ENCODE results near the gene HES1. TPM values are rescaled to one million over a fixed set of nuclear protein-coding genes. Genes with fewer than 3 reads are reported as not detected.

Gene HES1
- total and polyA plus RNA-seq, 5 experiments from 2014 or later = not detected

DNA sequence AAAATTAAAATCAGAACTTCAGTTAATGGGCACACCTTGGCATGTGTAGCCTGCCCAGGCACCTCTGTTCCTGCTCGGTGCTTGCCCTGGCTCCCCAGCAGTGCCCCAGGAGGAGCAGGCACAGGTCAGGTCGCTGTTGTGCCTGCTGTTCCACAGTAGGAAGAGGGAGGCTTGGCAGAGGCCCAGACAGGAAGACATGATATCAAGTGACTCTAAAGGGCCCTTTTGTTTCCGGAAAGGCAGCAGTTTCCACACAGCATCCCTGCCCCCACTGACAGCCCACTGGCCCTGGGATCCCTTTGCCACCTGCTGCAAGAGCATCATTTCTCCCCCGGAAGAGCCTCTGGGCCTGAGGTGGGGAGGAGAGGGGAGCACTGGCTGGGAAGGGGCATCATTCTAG, 40.5 kb upstream of the HES1 start:
- DNase-seq (no peak), ATAC-seq (peak in 1 of 2 donors; percentile 33)
- no peak overlapping the region for H3K4me3 Mint-ChIP-seq
- POLR2A ChIA-PET = no interaction called here
- peaks cover 0 to 18% (median 3%) of the 10 kb centered on the region in 5 donors for H3K27me3 Mint-ChIP-seq
- peak overlapping the region in 7 of 10 donors; percentile 11 to 73 (median 60) for H3K27ac Mint-ChIP-seq
- peaks cover 9 to 22% (median 13%) of the 10 kb centered on the region in 4 donors for H3K4me1 Mint-ChIP-seq
- no peaks in the 10 kb centered on the region for H3K9me3 Mint-ChIP-seq
- H3K36me3 Mint-ChIP-seq = no peaks in the 10 kb centered on the region

DNA sequence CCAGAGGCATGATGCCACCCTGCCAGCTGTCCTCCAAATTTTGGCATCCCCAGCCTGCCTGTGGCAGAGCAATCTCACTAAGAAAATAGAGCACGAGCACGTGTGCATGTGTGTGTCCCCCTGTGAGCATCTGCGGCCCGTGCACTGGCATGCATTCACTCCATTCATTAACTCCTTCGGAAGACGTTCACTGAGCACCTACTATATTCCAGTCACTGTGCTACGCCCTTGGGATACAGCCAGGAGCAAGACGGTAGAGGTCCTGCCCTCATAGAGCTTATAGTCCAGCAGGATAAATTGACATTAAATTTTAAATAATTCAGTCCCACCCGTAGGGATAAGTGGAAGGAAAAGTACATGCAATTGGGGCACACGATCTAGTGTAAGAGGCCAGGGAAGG, 40.0 kb upstream of the HES1 start:
- Mint-ChIP-seq H3K4me1 (peaks cover 9 to 26% (median 13%) of the 10 kb centered on the region in 4 donors), H3K27me3 (peaks cover 0 to 22% (median 3%) of the 10 kb centered on the region in 5 donors), H3K27ac (peak overlapping the region in 5 of 10 donors; percentile 11 to 73 (median 50)), H3K4me3 (no peak overlapping the region), H3K9me3 (no peaks in the 10 kb centered on the region), H3K36me3 (no peaks in the 10 kb centered on the region)
- POLR2A ChIA-PET = no interaction called here
- DNase-seq = no peak
- ATAC-seq = no peak

DNA sequence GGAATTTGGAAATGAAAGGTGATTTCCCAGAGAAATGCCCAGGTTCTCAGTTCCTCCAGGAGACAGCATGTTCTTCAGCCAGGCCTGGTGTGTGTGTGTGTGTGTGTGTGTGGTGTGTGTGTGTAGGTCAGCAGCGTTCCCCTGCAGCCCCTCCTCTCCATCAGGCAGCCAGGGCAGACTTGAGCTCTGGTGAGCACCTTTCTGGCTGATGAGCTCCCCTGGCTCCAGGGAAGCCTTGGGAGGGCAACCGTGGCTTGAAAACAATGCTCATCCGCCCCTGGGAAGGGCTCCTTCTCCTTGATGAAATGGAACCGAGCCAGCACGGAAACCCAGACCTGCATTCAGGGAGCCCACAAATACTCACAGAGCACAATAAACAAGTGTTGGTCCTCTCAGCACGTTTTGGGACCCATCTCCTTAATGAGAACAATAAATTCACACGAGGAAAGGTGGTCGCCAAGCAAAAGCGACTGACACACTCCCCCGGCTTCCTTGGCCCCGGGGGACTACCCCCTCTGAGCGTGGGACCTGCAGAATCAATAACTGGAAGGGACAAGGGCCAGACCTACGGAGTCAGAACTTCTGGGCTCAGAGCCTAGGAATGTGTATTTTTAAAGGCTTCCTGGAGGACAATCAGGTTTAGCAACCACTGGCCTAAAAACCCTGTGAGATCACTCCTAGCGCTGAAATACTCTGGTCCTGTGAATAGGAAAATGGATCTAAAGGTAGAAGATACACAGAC, 38.6 kb upstream of the HES1 start:
- ATAC-seq = no peak
- Mint-ChIP-seq H3K27me3 (peaks cover 0 to 22% (median 3%) of the 10 kb centered on the region in 5 donors), H3K36me3 (no peaks in the 10 kb centered on the region), H3K4me1 (peaks cover 9 to 38% (median 13%) of the 10 kb centered on the region in 4 donors), H3K4me3 (no peak overlapping the region), H3K27ac (peak overlapping the region in 1 of 10 donors; percentile 48), H3K9me3 (no peaks in the 10 kb centered on the region)
- POLR2A ChIA-PET = no interaction called here
- no peak for DNase-seq

DNA sequence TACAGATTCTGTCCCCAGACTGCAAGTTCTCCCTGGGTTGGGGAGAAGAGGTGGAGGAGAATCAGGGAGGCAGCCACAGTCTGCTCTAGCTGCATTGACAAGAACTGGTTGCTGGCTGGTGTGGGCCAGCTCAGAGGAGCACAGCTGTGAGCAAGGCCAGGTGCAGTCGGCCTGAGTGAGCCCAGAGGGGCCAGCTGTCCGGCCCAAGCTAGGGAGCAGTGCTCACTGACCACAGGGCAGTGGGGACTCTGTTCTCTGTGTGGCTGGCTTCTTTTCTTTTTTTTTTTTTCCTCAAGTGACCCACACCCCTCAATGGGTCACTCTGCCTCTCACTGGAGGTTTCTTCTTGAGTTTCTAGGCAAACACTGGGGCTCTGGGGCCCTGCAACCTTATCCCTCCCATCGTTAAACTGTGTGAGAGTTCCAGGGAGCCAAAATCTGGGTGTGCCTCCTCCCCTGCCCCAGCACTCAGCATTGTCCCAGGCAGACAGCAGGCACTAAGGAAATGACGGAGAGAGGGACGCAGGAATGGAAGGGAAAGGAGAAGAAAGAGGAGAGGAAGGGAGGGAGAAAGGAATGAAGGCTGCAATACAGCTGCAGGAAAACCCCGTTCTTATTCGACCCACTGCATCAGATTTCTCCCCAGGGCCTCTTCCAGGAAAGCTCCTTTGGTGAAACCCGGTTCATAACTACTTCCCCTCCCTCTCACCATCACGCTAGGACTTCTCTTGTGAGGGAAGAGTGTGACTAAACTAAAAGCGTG, 37.7 kb upstream of the HES1 start:
- ATAC-seq (no peak), DNase-seq (no peak)
- Mint-ChIP-seq H3K36me3 (no peaks in the 10 kb centered on the region), H3K27ac (peak overlapping the region in 1 of 10 donors; percentile 39), H3K4me1 (peaks cover 10 to 46% (median 15%) of the 10 kb centered on the region in 4 donors), H3K27me3 (peaks cover 0 to 22% (median 3%) of the 10 kb centered on the region in 5 donors), H3K9me3 (no peaks in the 10 kb centered on the region), H3K4me3 (no peak overlapping the region)
- POLR2A ChIA-PET = interaction anchor here (0.7 kb wide), 1 partner anchor 56 kb away, joined by 3 read pairs; no protein-coding TSS in a partner anchor

DNA sequence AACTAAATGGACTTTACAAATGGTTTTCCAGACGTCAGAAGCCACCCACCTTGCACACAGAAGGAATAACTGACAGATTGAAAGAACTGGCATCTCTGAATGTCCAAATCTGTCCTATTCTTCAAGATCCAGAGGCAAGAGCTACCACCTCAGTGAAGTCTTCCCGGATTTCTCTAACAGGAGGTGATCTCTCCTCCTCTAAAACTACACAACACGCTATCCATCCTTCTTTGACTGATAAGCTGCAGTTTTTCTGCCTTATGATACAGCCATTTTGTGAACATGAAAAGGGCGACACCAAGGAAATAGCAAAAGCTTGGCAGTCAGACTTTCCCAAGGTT, 37.1 kb upstream of the HES1 start:
- no peak for DNase-seq
- POLR2A ChIA-PET = interaction anchor here (0.7 kb wide), 1 partner anchor 55 kb away, joined by 3 read pairs; no protein-coding TSS in a partner anchor
- no peak for ATAC-seq
- Mint-ChIP-seq H3K4me1 (peaks cover 13 to 51% (median 20%) of the 10 kb centered on the region in 4 donors), H3K4me3 (no peak overlapping the region), H3K36me3 (no peaks in the 10 kb centered on the region), H3K27me3 (peaks cover 0 to 22% (median 3%) of the 10 kb centered on the region in 5 donors), H3K27ac (no peak overlapping the region), H3K9me3 (no peaks in the 10 kb centered on the region)

DNA sequence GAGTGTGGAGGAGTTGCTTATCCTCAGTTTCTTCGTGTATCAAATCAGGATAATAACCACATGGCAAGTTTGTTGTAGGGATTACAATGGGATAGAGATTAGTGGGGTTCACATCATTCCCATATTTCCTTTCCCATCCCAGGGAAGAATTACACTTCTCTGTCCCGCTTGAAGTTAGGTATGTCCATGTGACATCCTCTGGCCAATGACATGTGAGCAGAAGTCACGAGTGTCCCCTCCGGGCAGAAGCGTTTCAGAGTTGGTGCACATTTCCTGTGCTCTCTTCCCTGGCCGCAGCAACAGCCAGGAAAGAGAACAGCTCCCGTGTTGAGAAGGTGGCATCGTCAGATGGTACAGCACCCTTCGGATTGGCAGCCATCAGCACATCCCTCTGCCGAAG, 36.7 kb upstream of the HES1 start:
- DNase-seq = no peak
- Mint-ChIP-seq H3K27ac (no peak overlapping the region), H3K4me3 (no peak overlapping the region), H3K9me3 (no peaks in the 10 kb centered on the region), H3K27me3 (peaks cover 0 to 22% (median 3%) of the 10 kb centered on the region in 5 donors), H3K36me3 (no peaks in the 10 kb centered on the region), H3K4me1 (peaks cover 13 to 53% (median 22%) of the 10 kb centered on the region in 4 donors)
- no peak for ATAC-seq
- POLR2A ChIA-PET = no interaction called here

DNA sequence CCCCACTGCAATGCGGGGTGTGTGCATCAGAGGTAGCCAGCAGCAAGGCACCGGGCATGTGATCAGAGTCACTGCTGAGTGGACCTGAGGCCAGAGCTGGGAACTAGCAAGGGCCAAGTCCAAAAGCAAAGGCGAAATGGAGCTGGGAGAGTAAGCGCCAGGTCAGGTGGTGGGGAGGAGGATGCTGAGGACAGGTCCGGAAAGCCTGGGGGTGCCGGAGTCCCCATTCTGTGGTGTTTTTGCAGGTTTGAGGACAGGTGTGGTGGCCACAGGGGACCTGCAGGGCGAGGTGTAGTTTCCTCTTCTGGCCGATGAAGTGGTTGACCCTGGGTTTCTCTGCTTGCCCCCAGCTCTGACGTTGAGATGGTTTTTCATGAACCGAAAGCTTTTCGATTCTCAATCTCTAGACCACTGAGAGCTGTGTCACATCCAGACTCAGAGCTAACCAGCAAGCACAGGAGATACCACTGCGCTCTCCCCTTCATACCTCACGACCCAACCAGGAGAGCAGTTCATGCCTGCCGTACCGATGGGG, 35.0 kb upstream of the HES1 start:
- Mint-ChIP-seq H3K9me3 (no peaks in the 10 kb centered on the region), H3K27me3 (peaks cover 0 to 32% (median 3%) of the 10 kb centered on the region in 5 donors), H3K36me3 (no peaks in the 10 kb centered on the region), H3K4me3 (no peak overlapping the region), H3K27ac (no peak overlapping the region), H3K4me1 (peaks cover 6 to 57% (median 13%) of the 10 kb centered on the region in 4 donors)
- ATAC-seq = no peak
- POLR2A ChIA-PET = no interaction called here
- DNase-seq = no peak

DNA sequence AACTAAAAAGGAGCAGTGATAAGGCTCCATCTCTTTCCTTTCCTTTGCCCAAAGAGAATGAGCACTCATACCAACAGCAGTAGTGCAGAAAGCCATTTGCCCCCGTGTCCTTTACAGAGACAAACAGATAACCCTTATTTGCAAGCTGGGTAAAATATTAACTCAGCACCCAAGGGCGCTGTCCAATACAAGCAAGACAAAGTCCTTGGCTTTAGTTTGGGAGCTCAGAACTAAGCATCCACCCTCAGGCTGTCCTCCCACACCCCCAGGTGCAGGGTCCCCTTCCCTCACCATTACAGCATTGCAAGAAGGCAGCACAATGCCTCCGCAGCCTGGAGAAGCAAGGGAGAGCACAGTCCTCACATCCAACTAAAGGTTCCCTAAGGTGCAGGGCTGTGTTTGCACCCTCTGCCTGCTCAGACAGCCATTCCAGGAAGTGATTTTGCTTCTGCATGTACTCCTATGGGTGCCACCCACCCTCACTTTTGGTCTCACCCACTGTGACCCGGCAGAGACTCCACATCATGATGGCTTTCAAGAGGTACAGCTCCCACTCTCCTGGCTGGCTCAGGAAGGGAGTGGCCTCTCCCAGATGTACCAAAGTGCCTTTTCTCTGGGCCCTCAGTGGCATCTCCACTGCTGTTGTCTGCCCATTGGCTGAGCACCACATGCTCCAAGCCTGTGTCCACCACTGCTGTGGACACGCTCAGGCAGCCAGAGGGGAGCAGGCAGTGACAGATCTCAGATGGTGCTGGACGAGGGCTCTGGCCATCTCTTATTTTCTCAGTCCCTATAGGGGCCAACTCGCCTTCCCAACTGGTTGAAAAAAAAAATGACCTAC, 34.1 kb upstream of the HES1 start:
- H3K27ac Mint-ChIP-seq = peak overlapping the region in 1 of 10 donors; percentile 73
- H3K36me3 Mint-ChIP-seq = no peaks in the 10 kb centered on the region
- POLR2A ChIA-PET = no interaction called here
- no peak overlapping the region for H3K4me3 Mint-ChIP-seq
- H3K4me1 Mint-ChIP-seq = peaks cover 5 to 64% (median 11%) of the 10 kb centered on the region in 4 donors
- ATAC-seq = no peak
- peaks cover 0 to 39% (median 3%) of the 10 kb centered on the region in 5 donors for H3K27me3 Mint-ChIP-seq
- DNase-seq = no peak
- no peaks in the 10 kb centered on the region for H3K9me3 Mint-ChIP-seq

DNA sequence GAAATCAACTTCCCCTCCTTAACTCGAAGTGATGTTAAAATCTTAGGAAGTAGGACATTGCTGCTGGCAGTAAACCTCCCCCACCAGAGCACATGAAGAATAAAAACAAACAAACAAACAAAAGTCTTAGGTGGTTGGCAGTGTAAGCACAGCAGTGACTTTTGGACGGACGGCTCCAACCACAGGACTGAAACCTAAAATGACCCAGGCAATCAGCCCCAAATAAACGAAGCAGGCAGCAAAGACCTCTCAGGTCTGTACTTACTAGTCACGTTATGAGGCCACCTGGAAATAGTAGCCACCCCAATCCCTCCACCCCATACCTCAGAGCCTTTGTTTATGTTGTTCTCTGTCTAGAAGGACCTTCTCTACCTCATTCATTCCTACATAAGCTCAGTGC, 33.5 kb upstream of the HES1 start:
- no peak for DNase-seq
- peak overlapping the region in 6 of 10 donors; percentile 16 to 68 (median 64) for H3K27ac Mint-ChIP-seq
- POLR2A ChIA-PET = no interaction called here
- no peak for ATAC-seq
- H3K9me3 Mint-ChIP-seq = no peaks in the 10 kb centered on the region
- peaks cover 5 to 69% (median 11%) of the 10 kb centered on the region in 4 donors for H3K4me1 Mint-ChIP-seq
- no peaks in the 10 kb centered on the region for H3K36me3 Mint-ChIP-seq
- no peak overlapping the region for H3K4me3 Mint-ChIP-seq
- H3K27me3 Mint-ChIP-seq = peaks cover 0 to 45% (median 5%) of the 10 kb centered on the region in 5 donors

DNA sequence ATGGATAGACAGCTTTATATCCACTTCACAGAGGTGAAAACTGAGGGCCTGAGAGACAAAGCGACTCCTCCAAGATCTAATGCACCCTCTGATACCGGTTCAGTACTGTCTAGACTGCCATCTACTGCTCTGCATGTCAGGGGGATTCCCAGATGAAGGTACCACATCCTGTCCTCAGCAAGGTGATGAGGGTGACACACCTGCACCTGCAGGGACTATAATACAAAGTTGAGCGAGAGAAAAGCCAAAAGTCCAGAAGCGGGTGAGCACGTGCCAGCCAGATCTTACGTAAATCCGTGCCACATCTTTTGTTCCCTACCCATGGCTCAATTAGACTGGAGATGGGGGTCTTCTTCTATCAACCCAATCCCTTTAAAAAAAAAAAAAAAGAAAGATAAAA, 32.4 kb upstream of the HES1 start:
- peak; percentile 11 to 82 (median 61) for DNase-seq
- Mint-ChIP-seq H3K9me3 (no peaks in the 10 kb centered on the region), H3K4me3 (no peak overlapping the region), H3K36me3 (no peaks in the 10 kb centered on the region), H3K4me1 (peaks cover 5 to 71% (median 10%) of the 10 kb centered on the region in 4 donors), H3K27me3 (peaks cover 0 to 52% (median 5%) of the 10 kb centered on the region in 5 donors), H3K27ac (peak overlapping the region in 7 of 10 donors; percentile 4 to 91 (median 64))
- ATAC-seq = peak; percentile 98 to 100
- POLR2A ChIA-PET = interaction anchor here (0.6 to 0.7 kb wide), 2 partner anchors 147 to 385 kb away, joined by 4 to 5 read pairs; no protein-coding TSS in a partner anchor

DNA sequence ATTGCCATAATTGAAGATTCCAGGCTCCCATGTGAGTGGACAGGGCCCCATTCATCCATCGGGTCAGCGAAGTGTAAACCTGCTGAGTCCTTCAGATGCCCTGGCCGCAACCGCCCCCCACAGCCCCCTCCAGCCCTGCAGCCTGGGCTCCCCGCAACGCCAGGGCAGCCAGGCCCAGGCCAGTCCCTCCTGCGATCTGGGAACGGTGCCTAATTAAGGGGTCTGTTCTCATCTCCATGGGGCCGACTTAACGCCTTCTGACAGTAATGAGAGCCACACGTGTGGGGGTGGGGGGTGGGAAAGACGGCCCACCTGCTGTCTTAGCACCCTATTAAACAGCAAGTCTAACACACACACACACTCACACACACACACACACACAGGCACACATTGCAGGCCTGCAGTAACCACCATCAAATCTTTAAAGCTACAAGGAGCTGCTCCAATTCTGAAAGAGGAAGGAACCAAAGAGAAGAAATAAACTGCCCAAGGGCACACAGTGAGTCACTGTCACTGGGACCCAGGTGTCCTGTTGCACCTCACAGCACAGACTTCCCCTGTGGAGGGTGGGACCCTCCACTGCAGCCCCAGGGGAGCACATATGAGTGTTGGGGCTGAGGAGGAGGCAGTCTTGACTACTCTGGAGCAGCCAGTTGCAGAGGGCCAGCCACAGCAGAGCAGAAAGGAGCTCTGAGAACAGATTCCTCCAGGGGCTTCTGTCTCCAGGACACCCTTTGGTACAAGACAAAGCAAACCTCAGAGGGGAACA, 31.8 kb upstream of the HES1 start:
- DNase-seq = peak in 2 of 10 donors; percentile 50 to 70
- ATAC-seq = peak in 1 of 2 donors; percentile 51
- Mint-ChIP-seq H3K9me3 (no peaks in the 10 kb centered on the region), H3K36me3 (no peaks in the 10 kb centered on the region), H3K4me1 (peaks cover 5 to 70% (median 10%) of the 10 kb centered on the region in 4 donors), H3K4me3 (no peak overlapping the region), H3K27ac (peak overlapping the region in 3 of 10 donors; percentile 27 to 64 (median 43)), H3K27me3 (peaks cover 0 to 50% (median 3%) of the 10 kb centered on the region in 5 donors)
- POLR2A ChIA-PET = interaction anchor here (0.6 to 1.0 kb wide), 5 partner anchors 26 to 386 kb away, joined by 3 to 5 read pairs (median 4); no protein-coding TSS in a partner anchor

All from naive thymus-derived CD8-positive, alpha-beta T cell (primary cell).